ENCODE data around the gene ALOX15.
A peak's percentile ranks its signal among the peaks of the same experiment; 100 is the strongest.
"Not testable (repeated sequence)": the region's sequence is repeated elsewhere in the genome, so short reads cannot be mapped to it uniquely, and the experiment has no call there.

Gene ALOX15

DNA sequence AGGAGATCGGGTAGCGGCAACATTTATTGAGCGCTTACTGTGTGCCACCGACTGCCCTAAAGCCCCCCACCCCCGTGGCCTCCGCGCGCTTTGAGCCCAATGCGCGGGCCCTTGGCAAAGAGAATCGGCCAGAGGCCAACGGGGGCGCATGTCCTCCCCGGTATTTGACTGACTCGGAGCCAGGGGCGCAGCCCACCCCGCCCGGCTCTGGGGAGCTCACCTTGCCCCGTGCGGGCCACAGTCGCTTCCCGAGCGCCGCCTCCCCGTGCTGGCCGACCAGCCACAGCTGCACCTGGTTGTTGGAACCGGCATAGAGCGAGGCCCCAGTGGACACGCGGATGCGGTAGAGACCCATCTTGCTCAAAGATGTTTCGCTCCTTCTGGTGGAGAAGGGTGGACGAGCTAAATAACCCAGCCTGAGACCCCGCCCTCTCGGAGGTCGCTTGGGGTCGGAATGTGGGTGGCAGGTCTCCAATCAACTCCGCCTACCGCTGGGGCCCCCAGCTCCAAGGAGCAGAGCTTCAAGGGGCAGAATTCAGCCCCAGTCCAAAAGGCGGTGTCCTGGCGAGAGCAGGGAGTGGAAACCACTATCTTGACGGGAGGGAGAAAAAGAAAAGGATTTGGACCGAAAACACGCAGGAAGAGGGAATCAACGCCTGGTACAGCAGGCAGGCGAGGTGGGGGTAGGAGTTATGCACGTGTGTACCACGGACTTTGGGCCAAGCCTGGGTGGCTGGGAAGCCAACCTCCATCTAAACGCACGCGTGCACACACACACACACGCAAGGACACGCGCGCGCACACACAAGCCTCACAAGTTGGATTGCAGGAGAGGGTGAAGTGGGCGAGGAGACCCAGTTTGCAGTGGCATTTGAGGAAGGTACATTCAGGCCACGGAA, at the start of gene ALOX15:
Gene ALOX15 (minus strand): TSS at position 382 of the 899 bp plus-strand sequence. CDS start 27 bp downstream, at position 355.
- peaks cover 25% of the 10 kb centered on the region for H3K4me1 Mint-ChIP-seq
- H3K4me3 Mint-ChIP-seq, result no peak within 1 kb of the TSS
- ATAC-seq (ENCODE audit: low read depth) (no peak), DNase-seq (ENCODE audit: low spot score in 2 of 2) (no peak)
- no peaks in the 10 kb centered on the region for H3K9me3 Mint-ChIP-seq
- H3K27ac Mint-ChIP-seq, result no peak within 1 kb of the TSS
- H3K36me3 Mint-ChIP-seq, result no peaks in the 10 kb centered on the region
- peaks cover 30% of the 10 kb centered on the region for H3K27me3 Mint-ChIP-seq

DNA sequence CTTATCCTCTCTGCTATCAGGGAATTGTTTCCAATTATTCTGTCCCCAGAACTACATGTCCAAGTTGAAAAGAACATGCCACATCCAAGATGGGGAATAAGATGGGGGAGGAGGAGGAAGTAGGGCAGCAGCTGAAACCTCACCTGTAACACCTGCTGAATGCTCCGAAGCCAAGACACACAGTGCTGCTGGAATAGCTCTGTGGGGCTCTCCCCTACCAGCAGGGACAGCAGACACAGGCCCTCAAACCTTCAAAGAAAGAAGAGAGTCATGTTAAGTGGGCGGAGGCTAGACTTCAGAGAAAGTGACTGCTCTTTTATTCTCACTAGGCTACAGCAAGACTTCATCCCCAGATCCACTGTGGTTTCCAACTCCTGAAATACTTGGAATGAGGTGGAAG, 49.3 kb upstream of the ALOX15 start:
- DNase-seq (ENCODE audit: low spot score in 2 of 2) (no peak), ATAC-seq (ENCODE audit: low read depth) (no peak)
- Mint-ChIP-seq H3K4me3 (no peak overlapping the region), H3K27me3 (no peaks in the 10 kb centered on the region), H3K4me1 (peaks cover 14% of the 10 kb centered on the region), H3K27ac (no peak overlapping the region), H3K36me3 (peaks cover 31% of the 10 kb centered on the region), H3K9me3 (no peaks in the 10 kb centered on the region)

DNA sequence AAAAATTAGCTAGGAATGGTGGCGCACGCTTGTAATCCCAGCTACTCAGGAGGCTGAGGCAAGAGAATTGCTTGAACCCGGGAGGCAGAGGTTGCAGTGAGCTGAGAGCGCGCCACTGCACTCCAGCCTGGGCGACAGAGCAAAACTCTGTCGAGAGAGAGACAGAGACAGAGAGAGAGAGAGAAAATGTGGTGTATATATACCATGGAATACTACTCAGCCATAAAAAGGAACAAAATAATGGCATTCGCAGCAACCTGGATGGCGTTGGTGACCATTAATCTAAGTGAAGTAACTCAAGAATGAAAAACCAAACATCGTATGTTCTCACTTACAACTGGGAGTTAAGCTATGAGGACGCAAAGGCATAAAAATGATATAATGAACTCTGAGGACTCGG, 48.4 kb upstream of the ALOX15 start:
- Mint-ChIP-seq H3K4me1 (peaks cover 16% of the 10 kb centered on the region), H3K36me3 (peaks cover 36% of the 10 kb centered on the region)
- DNase-seq (ENCODE audit: low spot score in 2 of 2); H3K27me3 Mint-ChIP-seq; H3K27ac Mint-ChIP-seq; H3K9me3 Mint-ChIP-seq; H3K4me3 Mint-ChIP-seq; ATAC-seq (ENCODE audit: low read depth): not testable (repeated sequence)

DNA sequence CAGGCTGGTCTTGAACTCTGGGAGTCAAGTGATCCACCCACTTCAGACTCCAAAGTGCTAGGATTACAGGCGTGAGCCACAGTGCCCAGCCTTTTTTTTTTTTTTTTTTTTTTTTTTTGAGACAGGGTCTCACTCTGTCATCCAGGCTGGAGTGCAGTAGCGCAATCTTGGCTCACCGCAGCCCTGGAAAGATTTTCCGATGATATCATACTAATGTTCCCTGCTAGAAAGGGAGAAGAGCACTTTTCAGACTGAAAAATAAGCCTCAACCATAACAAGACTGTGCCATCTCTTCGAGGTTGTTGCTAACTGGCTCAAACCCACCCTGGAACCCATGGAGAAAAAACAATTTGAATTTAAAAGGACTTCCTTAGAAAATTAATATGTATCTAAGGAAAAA, 42.3 kb upstream of the ALOX15 start:
- not testable (repeated sequence) for ATAC-seq (ENCODE audit: low read depth); H3K27ac Mint-ChIP-seq; DNase-seq (ENCODE audit: low spot score in 2 of 2); H3K27me3 Mint-ChIP-seq; H3K9me3 Mint-ChIP-seq; H3K4me3 Mint-ChIP-seq
- peaks cover 42% of the 10 kb centered on the region for H3K36me3 Mint-ChIP-seq
- peaks cover 14% of the 10 kb centered on the region for H3K4me1 Mint-ChIP-seq

DNA sequence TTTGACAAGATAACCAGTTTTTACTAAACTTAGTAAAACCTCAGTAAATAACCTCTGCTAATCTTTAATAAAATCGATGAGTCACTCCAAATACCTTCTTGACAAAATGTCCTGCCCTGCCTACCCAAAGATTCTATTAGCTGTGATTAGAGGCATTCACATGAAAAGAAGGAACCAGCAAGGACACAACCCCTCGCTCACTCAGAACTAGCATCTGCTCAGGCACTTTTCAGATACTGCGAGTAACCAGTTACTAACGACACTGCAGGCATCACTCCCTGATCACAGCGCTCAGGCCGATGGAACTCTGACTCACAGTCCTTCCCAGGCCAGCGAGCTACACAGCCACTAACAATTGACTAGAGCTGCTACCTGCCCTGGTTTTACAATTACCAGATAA, 38.2 kb upstream of the ALOX15 start:
- Mint-ChIP-seq H3K4me3 (no peak overlapping the region), H3K36me3 (peaks cover 30% of the 10 kb centered on the region), H3K27me3 (no peaks in the 10 kb centered on the region), H3K4me1 (peaks cover 4% of the 10 kb centered on the region), H3K9me3 (no peaks in the 10 kb centered on the region), H3K27ac (peak overlapping the region; percentile 65)
- no peak for ATAC-seq (ENCODE audit: low read depth)
- DNase-seq (ENCODE audit: low spot score in 2 of 2), result no peak

GRCh38 chr17:4678448-4679026, 37.1 kb upstream of the ALOX15 start:
- Mint-ChIP-seq H3K27me3 (no peaks in the 10 kb centered on the region), H3K27ac (no peak overlapping the region), H3K4me3 (no peak overlapping the region), H3K4me1 (no peaks in the 10 kb centered on the region), H3K36me3 (peaks cover 27% of the 10 kb centered on the region), H3K9me3 (no peaks in the 10 kb centered on the region)
- DNase-seq (ENCODE audit: low spot score in 2 of 2), result no peak
- no peak for ATAC-seq (ENCODE audit: low read depth)

DNA sequence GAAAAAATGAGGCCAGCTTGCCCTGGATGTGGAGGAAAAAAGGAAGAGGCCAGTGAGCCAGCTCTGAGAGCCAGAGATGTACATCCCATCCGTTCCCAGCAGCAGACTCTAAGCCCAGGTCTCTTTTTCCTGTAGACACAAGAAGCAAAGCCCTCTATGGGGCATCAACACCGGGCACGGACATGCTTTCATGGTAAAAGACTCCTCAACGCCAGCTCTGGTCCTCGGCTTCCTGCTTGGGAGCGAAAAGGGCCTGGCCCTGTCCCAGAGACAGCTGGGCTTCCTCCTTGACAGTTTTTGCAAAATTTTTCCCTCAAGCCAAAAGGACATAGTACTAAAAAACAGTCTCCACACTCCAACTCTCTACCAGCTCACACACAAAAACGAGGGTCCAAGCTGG, 35.3 kb upstream of the ALOX15 start:
- Mint-ChIP-seq H3K27ac (no peak overlapping the region), H3K9me3 (no peaks in the 10 kb centered on the region), H3K36me3 (peaks cover 30% of the 10 kb centered on the region), H3K4me3 (no peak overlapping the region), H3K4me1 (no peaks in the 10 kb centered on the region), H3K27me3 (no peaks in the 10 kb centered on the region)
- DNase-seq (ENCODE audit: low spot score in 2 of 2) (no peak), ATAC-seq (ENCODE audit: low read depth) (no peak)

- H3K9me3 Mint-ChIP-seq, result no peaks in the 10 kb centered on the region
- H3K4me3 Mint-ChIP-seq, result no peak overlapping the region
- H3K36me3 Mint-ChIP-seq, result peaks cover 35% of the 10 kb centered on the region
- no peak for ATAC-seq (ENCODE audit: low read depth)
- H3K27me3 Mint-ChIP-seq, result no peaks in the 10 kb centered on the region
- no peaks in the 10 kb centered on the region for H3K4me1 Mint-ChIP-seq
- DNase-seq (ENCODE audit: low spot score in 2 of 2), result no peak
- H3K27ac Mint-ChIP-seq, result no peak overlapping the region
These were observed 34.3 kb upstream of the ALOX15 start for GRCh38 chr17:4675791-4676190.

DNA sequence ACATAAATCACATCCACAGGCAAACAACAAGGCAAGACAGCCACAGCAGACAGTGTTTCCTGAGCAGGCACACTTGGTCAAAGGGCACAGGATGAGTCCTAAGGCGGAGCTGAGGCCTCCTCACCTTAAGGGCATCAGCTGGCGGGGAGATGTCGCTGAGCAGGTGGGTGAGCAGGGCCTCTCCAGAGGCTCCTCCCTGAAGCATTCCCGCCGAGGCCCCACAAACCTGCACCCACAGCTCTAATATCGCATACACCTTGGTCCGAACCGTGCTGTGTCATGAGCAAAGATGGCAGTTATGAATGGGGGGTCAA, 33.2 kb upstream of the ALOX15 start:
- no peak for ATAC-seq (ENCODE audit: low read depth)
- Mint-ChIP-seq H3K4me3 (no peak overlapping the region), H3K4me1 (no peaks in the 10 kb centered on the region), H3K27me3 (no peaks in the 10 kb centered on the region), H3K36me3 (peaks cover 34% of the 10 kb centered on the region), H3K9me3 (no peaks in the 10 kb centered on the region), H3K27ac (no peak overlapping the region)
- no peak for DNase-seq (ENCODE audit: low spot score in 2 of 2)

- Mint-ChIP-seq H3K27ac (no peak overlapping the region), H3K27me3 (no peaks in the 10 kb centered on the region), H3K36me3 (peaks cover 34% of the 10 kb centered on the region), H3K4me3 (no peak overlapping the region), H3K4me1 (no peaks in the 10 kb centered on the region), H3K9me3 (no peaks in the 10 kb centered on the region)
- DNase-seq (ENCODE audit: low spot score in 2 of 2), result no peak
- ATAC-seq (ENCODE audit: low read depth), result no peak
These were observed 32.7 kb upstream of the ALOX15 start for GRCh38 chr17:4673986-4674684.

GRCh38 chr17:4673169-4673568, 31.7 kb upstream of the ALOX15 start:
- H3K36me3 Mint-ChIP-seq, result peaks cover 34% of the 10 kb centered on the region
- H3K4me3 Mint-ChIP-seq, result no peak overlapping the region
- no peak for DNase-seq (ENCODE audit: low spot score in 2 of 2)
- no peak for ATAC-seq (ENCODE audit: low read depth)
- no peaks in the 10 kb centered on the region for H3K27me3 Mint-ChIP-seq
- H3K27ac Mint-ChIP-seq, result no peak overlapping the region
- H3K4me1 Mint-ChIP-seq, result no peaks in the 10 kb centered on the region
- no peaks in the 10 kb centered on the region for H3K9me3 Mint-ChIP-seq

DNA sequence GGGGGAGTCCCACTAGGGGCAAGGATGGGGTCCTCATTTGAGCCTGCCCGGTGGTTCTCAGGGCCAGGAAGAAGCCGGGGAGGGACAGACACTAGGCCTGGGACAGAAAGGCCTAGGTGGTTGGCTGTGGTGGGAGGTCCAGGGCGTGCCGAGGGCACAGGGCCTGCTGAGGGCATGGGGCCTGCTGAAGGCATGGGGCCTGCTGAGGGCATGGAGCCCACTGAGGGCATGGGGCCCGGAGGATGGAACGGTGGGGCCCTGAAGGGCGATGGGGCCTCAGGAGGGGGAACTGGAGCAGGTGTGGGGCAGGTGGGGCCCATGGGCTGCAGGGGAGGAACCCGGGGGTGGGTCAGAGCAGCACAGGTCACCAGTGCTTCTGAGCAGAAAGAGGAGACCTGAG, 31.3 kb upstream of the ALOX15 start:
- peaks cover under 1% of the 10 kb centered on the region for H3K4me1 Mint-ChIP-seq
- peaks cover 34% of the 10 kb centered on the region for H3K36me3 Mint-ChIP-seq
- no peak for DNase-seq (ENCODE audit: low spot score in 2 of 2)
- H3K27ac Mint-ChIP-seq, result no peak overlapping the region
- no peaks in the 10 kb centered on the region for H3K9me3 Mint-ChIP-seq
- no peak for ATAC-seq (ENCODE audit: low read depth)
- no peaks in the 10 kb centered on the region for H3K27me3 Mint-ChIP-seq
- no peak overlapping the region for H3K4me3 Mint-ChIP-seq

DNA sequence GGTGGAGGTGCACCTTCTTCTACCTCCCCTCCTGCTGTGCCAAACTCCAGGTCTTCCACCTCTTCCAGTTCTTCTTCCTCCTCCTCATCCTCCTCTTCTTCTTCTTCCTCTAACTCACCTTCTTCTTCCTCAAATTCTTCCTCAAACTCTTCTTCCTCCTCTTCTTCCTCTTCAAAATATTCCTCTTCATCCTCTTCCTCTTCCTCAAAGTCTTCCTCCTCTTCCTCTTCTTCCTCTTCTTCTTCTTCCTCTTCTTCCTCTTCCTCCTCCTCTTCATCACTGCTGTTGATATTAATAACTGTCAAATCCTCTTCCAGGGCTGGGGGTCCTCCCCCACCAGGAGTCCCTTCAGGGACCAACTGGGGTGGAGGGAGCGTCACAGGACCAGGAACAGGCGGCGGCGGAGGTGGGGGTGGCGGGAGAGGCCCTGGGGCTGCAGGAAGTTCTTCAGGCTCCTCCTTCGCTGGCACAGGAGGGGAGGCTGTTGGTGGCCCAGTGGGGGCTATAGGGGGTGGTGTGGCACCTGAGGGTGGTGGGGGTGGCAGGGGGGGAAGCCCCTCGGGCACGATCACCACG, 30.7 kb upstream of the ALOX15 start:
- H3K36me3 Mint-ChIP-seq, result peaks cover 34% of the 10 kb centered on the region
- no peak for ATAC-seq (ENCODE audit: low read depth)
- no peak overlapping the region for H3K4me3 Mint-ChIP-seq
- H3K27me3 Mint-ChIP-seq, result no peaks in the 10 kb centered on the region
- no peak for DNase-seq (ENCODE audit: low spot score in 2 of 2)
- H3K27ac Mint-ChIP-seq, result no peak overlapping the region
- H3K4me1 Mint-ChIP-seq, result peaks cover 3% of the 10 kb centered on the region
- no peaks in the 10 kb centered on the region for H3K9me3 Mint-ChIP-seq

GRCh38 chr17:4667166-4667565, 25.7 kb upstream of the ALOX15 start:
- Mint-ChIP-seq H3K27ac (no peak overlapping the region), H3K4me1 (peaks cover 5% of the 10 kb centered on the region), H3K4me3 (no peak overlapping the region), H3K36me3 (peaks cover 13% of the 10 kb centered on the region), H3K27me3 (peaks cover 6% of the 10 kb centered on the region), H3K9me3 (no peaks in the 10 kb centered on the region)
- no peak for DNase-seq (ENCODE audit: low spot score in 2 of 2)
- ATAC-seq (ENCODE audit: low read depth), result no peak

All from memory B cell (primary cell).